NCI-H82 treated with DMSO at 0.1 percent for 48 hours (cell line): ENCODE measurements around the gene SEM1.
"Not testable (repeated sequence)": the region's sequence is repeated elsewhere in the genome, so short reads cannot be mapped to it uniquely, and the experiment has no call there.

Source experiments
- DNase-seq: peaks from one replicate; lab custom pipeline; 2025; ENCODE audit not compliant: unreplicated experiment; lab: John Stamatoyannopoulos, UW

SEM1 gene

GRCh38 chr7:96707901-96708774, 1.5 kb downstream of the SEM1 start:
- DNase-seq: no peak

GRCh38 chr7:96701258-96701657, 8.4 kb downstream of the SEM1 start:
- no peak for DNase-seq

- DNase-seq: no peak
These were observed 9.1 kb downstream of the SEM1 start for GRCh38 chr7:96700516-96700915.

GRCh38 chr7:96699219-96699871, 10.3 kb downstream of the SEM1 start:
- DNase-seq: no peak

- DNase-seq: not testable (repeated sequence)
These were observed 11.2 kb downstream of the SEM1 start for GRCh38 chr7:96698449-96698848.

GRCh38 chr7:96697822-96698221, 11.8 kb downstream of the SEM1 start:
- no peak for DNase-seq

GRCh38 chr7:96695581-96695980, 14.1 kb downstream of the SEM1 start:
- DNase-seq: no peak

GRCh38 chr7:96694082-96694481, 15.6 kb downstream of the SEM1 start:
- no peak for DNase-seq

- DNase-seq: no peak
These were observed 17.9 kb downstream of the SEM1 start for GRCh38 chr7:96691702-96692101.

GRCh38 chr7:96689414-96689813, 20.2 kb downstream of the SEM1 start:
- no peak for DNase-seq

- no peak for DNase-seq
These were observed 23.3 kb downstream of the SEM1 start for GRCh38 chr7:96686305-96686704.

GRCh38 chr7:96685755-96686154, 23.9 kb downstream of the SEM1 start:
- no peak for DNase-seq

- no peak for DNase-seq
These were observed 24.3 kb downstream of the SEM1 start for GRCh38 chr7:96685353-96685752.

- DNase-seq: no peak
These were observed 29.8 kb downstream of the SEM1 start for GRCh38 chr7:96679886-96680285.

GRCh38 chr7:96676919-96677318, 32.7 kb downstream of the SEM1 start:
- peak; percentile 51 for DNase-seq

- peak; percentile 81 for DNase-seq
These were observed 34.1 kb downstream of the SEM1 start for GRCh38 chr7:96675548-96675947.

GRCh38 chr7:96674565-96674964, 35.1 kb downstream of the SEM1 start:
- DNase-seq: no peak

- DNase-seq: no peak
These were observed 37.8 kb downstream of the SEM1 start for GRCh38 chr7:96671854-96672253.

- DNase-seq: peak; percentile 94
These were observed 39.0 kb downstream of the SEM1 start for GRCh38 chr7:96670338-96671289.

GRCh38 chr7:96669812-96670211, 39.8 kb downstream of the SEM1 start:
- no peak for DNase-seq

GRCh38 chr7:96667026-96667425, 42.6 kb downstream of the SEM1 start:
- DNase-seq: no peak
